HG03378 (cell line): ENCODE measurements around the gene AFDN.

Source experiments
- ATAC-seq: cut with Tn5 transposase; IDR thresholded peaks from one replicate; pipeline ENCODE4 v1.9.1; 2021; ENCODE audit warnings: mild to moderate bottlenecking, moderate library complexity; ENCODE audit not compliant: unreplicated experiment

Gene AFDN, protein sequence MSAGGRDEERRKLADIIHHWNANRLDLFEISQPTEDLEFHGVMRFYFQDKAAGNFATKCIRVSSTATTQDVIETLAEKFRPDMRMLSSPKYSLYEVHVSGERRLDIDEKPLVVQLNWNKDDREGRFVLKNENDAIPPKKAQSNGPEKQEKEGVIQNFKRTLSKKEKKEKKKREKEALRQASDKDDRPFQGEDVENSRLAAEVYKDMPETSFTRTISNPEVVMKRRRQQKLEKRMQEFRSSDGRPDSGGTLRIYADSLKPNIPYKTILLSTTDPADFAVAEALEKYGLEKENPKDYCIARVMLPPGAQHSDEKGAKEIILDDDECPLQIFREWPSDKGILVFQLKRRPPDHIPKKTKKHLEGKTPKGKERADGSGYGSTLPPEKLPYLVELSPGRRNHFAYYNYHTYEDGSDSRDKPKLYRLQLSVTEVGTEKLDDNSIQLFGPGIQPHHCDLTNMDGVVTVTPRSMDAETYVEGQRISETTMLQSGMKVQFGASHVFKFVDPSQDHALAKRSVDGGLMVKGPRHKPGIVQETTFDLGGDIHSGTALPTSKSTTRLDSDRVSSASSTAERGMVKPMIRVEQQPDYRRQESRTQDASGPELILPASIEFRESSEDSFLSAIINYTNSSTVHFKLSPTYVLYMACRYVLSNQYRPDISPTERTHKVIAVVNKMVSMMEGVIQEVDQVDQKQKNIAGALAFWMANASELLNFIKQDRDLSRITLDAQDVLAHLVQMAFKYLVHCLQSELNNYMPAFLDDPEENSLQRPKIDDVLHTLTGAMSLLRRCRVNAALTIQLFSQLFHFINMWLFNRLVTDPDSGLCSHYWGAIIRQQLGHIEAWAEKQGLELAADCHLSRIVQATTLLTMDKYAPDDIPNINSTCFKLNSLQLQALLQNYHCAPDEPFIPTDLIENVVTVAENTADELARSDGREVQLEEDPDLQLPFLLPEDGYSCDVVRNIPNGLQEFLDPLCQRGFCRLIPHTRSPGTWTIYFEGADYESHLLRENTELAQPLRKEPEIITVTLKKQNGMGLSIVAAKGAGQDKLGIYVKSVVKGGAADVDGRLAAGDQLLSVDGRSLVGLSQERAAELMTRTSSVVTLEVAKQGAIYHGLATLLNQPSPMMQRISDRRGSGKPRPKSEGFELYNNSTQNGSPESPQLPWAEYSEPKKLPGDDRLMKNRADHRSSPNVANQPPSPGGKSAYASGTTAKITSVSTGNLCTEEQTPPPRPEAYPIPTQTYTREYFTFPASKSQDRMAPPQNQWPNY (N-terminal part only)

GRCh38 chr6:167826896-167827582 is at the start of gene AFDN:
AFDN (plus strand) TSS chr6:167826911; CDS start chr6:167827133, 222 bp downstream.
- no peak for ATAC-seq

- no peak for ATAC-seq
Measured at GRCh38 chr6:167778497-167779128, 48.1 kb upstream of the AFDN start.

GRCh38 chr6:167779129-167779992 is 47.4 kb upstream of the AFDN start:
- ATAC-seq: no peak

DNA sequence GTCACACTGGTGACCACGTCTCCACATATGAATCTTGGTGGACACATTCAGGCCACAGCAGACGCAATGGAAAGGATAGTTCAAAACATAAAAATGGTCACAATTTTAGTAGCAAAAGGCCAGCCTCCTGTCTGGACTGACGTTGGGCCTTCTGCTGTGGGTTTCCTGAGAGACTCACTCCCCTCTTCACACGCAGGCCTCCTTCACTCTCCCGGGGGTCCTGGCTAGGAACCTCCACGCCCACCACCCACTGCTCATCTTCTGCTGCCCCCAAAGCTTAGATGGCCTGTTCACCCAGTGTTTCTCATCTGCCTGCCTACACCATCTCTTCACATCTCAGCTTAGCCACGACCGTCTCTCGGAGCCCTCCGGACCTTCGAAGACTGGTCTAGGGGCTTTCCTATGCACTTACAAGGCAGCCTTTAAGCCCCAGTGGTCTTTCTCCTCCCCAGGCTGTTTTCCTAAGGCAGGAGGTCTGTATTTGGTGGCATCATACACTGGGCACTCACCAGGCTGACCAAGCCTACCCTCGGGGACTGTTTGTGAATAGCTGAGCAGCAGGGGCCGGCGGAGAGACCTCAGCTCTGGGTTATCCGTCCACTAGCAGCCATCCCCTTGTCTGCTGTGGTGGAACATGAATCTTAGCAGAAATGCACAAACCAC is 46.6 kb upstream of the AFDN start:
- ATAC-seq: no peak

DNA sequence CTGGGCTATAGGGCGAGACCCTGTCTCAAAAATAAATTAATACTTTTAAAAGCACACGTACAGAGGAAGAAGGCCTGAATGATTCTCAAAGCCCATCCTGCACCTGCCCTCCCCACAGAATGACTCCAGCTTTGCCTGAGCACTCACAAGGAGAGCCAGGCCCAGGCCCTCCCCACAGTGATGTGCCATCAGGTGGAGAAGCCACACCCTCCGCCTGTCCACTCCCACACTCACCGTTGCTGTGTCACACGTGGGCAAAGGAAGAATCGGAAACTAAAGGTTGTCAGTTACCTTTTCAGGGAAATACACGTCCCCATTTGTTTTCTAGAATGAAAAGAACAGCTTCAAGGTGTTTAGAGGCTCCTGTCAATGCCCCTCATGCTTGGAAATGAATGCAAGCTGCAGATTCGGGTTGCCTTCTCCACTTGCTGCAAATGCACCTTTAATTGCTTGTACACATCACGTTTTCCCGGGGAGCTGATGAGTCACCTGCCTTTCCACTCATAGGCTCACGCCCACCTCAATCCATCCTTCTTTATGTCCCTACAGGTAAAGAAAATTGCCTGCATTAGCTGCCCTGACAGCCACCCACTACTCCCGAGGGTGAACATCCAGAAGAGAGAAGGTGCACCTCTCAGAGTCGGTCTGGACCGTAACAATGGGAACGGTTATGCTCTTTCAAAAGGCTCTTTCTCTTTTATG is 45.5 kb upstream of the AFDN start:
- ATAC-seq: no peak

GRCh38 chr6:167781868-167782267 is 44.8 kb upstream of the AFDN start:
- ATAC-seq: no peak

DNA sequence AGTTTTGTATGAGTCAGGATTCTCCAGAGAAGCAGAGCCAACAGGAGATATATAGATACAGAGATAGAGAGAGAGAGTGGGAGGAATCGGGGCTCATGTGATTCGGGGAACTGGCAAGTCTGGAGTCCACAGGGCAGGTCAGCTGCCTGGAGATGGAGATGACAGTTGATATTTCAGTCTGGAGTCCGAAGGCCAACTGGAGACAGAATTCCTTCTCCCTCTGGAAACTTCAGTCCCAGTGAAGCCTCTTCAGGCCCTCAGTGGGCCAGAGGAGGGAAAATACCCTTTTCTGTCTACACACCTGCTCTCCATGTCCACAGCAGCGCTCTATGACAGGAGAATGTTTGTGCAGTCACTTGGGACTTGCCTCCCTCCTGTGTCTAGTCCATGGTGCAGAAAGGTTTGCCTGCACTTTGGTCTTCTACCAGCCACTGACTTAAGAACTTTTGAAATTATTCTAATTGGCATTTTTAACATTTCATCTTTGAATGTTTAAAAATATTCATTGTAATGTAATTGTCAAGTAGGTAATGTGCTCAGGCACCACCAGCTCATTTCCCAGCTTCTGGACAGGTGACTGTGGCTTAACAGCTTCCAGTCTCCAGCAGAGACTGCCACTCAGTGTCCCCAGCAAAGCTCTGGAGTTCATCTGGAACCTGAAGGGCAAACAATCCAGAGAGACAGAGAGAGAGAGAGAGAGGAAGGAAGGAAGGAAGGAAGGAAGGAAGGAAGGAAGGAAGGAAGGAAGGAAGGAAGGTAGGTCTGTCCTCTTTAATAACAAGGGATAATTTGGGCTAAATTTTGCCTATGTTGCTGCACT is 43.8 kb upstream of the AFDN start:
- no peak for ATAC-seq

DNA sequence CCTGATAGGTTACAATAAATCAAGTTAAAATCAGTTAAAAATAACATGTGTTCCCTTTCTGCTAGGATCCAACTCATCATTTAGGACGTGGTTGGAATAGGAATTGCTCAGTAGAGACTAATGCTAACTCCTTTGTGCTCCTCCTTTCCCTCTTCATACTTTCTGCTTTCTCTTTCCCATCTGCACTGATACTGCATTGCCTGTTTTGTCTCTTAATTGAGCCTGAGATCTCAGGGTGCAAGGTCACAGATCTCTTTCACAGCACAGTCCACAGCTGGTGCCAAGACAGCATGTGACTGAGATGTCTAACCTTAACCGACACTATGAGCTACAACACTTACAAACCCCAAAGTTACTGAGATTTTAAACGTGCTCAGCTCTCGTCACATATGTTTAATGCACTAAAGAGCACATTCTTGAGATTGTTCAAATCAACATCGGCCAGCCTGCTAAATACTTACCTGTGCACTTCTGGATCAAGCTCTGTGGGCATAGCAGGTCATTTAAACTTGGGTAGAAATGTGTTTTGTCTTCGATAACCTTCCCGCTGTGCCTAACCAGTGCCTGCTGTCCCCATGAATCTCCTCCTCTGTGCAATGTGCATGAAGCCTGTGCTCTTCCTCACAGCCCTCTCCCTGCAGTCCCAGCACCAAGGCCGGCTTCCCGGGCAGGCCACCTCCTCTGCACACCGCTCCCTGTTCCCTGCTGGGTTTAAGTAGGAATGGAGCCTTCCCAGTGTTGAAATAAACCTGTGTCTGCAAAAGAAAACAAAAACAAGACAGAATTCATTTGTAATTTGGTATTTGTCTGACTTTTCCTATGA is 39.6 kb upstream of the AFDN start:
- no peak for ATAC-seq

- no peak for ATAC-seq
Measured at GRCh38 chr6:167787896-167788562, 38.7 kb upstream of the AFDN start.

DNA sequence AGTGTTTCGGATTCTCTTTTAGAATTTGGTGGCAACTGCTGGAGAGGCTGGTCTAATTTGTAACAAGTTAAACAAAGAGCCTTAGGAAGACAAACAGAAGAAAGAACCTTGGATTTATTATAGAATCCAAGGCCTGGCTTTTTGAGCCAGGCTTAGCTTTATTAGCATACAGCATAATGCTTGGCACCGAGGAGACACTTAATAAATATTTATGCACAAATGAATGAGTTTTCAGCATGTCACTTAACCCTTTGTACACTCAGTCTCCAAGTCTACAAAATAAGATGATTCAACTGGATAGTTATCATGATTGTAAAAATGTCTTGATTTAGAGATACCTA is 38.2 kb upstream of the AFDN start:
- no peak for ATAC-seq

- ATAC-seq: no peak
Measured at GRCh38 chr6:167789358-167789757, 37.4 kb upstream of the AFDN start.

GRCh38 chr6:167791091-167791779 is 35.5 kb upstream of the AFDN start:
- ATAC-seq: no peak

GRCh38 chr6:167791780-167792478 is 34.8 kb upstream of the AFDN start:
- ATAC-seq: no peak

GRCh38 chr6:167793421-167793820 is 33.3 kb upstream of the AFDN start:
- no peak for ATAC-seq
